Esophagus squamous epithelium (tissue), 4 donors: Measurements from ENCODE around the gene ATP1A1.

Experiments used
- CTCF ChIP-seq, 6 experiments: fragments of 450-650 bp in 4 of 6; fragments of 200-600 bp in 2 of 6; sonication (generic) in 2 of 6; IDR thresholded peaks; one replicate each; pipeline ENCODE4 v1.5.1; 2016 to 2019; ENCODE audit warnings: antibody characterized with exemption in 6 of 6, mild to moderate bottlenecking in 4 of 6, moderate library complexity in 4 of 6
- POLR2A ChIP-seq, 4 donors: fragments of 450-650 bp; IDR thresholded peaks; one replicate each; pipeline ENCODE4 v1.6.1; 2017; ENCODE audit warnings: antibody characterized with exemption in 4 of 4, mild to moderate bottlenecking in 4 of 4, moderate library complexity in 3 of 4

- no peak for TF ChIP-seq CTCF (IDR thresholded peaks at IDR 0.05)
- TF ChIP-seq POLR2A (IDR thresholded peaks at IDR 0.05) = no peak
Observed at GRCh38 chr1:116390195-116390594, 17.2 kb downstream of the ATP1A1 start.
